ENCODE data around the gene EXOC4.

The EXOC4 gene

DNA sequence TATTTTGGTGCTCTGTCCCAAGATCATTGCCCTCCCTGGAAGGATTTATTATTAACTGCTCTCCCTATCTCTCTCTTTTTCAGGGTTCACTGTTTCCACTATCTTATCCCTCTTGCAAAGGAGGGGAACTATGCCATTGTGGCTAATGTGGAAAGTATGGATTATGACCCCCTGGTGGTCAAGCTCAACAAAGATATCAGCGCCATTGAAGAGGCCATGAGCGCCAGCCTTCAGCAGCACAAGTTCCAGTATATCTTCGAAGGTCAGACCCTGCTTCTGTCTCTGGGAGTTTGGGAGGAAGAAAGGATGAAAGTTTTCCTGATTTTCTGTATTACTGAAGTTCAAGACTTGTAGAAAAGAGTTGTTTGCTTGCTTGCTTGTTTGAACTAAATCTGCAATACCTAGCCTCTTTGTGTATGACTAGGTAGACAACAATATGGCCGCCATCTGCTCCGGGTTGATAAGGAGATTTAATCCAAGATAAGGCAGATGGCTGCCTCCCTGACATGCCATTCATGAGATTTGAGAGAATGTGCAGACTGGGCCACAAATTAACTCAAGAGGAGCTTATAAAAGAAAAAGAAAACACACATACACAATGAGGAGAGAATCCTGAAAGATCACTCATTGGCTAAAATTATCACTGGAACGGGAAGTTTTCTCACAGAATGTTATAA, 752.1 kb downstream of the EXOC4 start:
- Histone ChIP-seq H2BK120ac (ENCODE audit: low read depth, low read length) (no peak overlapping the region), H3K23ac (ENCODE audit: low read depth, low read length, poor library complexity) (no peak overlapping the region), H3K9ac (ENCODE audit: low read depth, low read length, poor library complexity) (no peak overlapping the region), H3K4me2 (ENCODE audit: insufficient read depth, low read length, poor library complexity, severe bottlenecking) (no peak overlapping the region), H2AFZ (ENCODE audit: low read length) (no peak overlapping the region), H2AK5ac (ENCODE audit: low read depth, low read length) (no peak overlapping the region), H3K4ac (ENCODE audit: low read length) (no peak overlapping the region), H2BK15ac (ENCODE audit: low read length) (no peak overlapping the region), H3K27ac (replicated peaks; ENCODE audit: low read length) (no peak overlapping the region), H3K18ac (ENCODE audit: low read length) (no peak overlapping the region), H3K36me3 (replicated peaks in 1 of 2; ENCODE audit: control insufficient read depth in 2 of 2, insufficient read depth in 2 of 2, low read length in 2 of 2) (peaks cover 0 to 2% of the 10 kb centered on the region in 2 donors), H4K8ac (ENCODE audit: low read depth, low read length) (no peak overlapping the region), H3K4me1 (ENCODE audit: control insufficient read depth in 2 of 2, insufficient read depth in 1 of 2, low read depth in 1 of 2, low read length in 2 of 2) (no peaks in the 10 kb centered on the region), H3K14ac (ENCODE audit: low read length) (no peak overlapping the region), H3K79me1 (ENCODE audit: low read depth, low read length) (no peaks in the 10 kb centered on the region), H3K27me3 (ENCODE audit: control insufficient read depth in 3 of 3, insufficient read depth in 3 of 3, low read depth in 1 of 3, low read length in 3 of 3) (no peaks in the 10 kb centered on the region), H3K4me3 (ENCODE audit: low read length in 2 of 2) (no peak overlapping the region), H2BK12ac (ENCODE audit: low read length) (no peak overlapping the region), H3K9me3 (replicated peaks in 1 of 2; ENCODE audit: control insufficient read depth in 2 of 2, insufficient read depth in 1 of 2, low read depth in 1 of 2, low read length in 2 of 2) (no peaks in the 10 kb centered on the region), H2BK5ac (ENCODE audit: low read length) (no peak overlapping the region), H4K91ac (ENCODE audit: low read depth, low read length, poor library complexity) (no peak overlapping the region)
- DNase-seq (ENCODE audit: low spot score), result no peak
- no CpG with 5 or more reads among the region's 6 CpGs for WGBS, 2 donors (ENCODE audit: extremely low coverage in 2 of 2, insufficient read length in 2 of 2, insufficient replicate concordance in 1 of 2)

DNA sequence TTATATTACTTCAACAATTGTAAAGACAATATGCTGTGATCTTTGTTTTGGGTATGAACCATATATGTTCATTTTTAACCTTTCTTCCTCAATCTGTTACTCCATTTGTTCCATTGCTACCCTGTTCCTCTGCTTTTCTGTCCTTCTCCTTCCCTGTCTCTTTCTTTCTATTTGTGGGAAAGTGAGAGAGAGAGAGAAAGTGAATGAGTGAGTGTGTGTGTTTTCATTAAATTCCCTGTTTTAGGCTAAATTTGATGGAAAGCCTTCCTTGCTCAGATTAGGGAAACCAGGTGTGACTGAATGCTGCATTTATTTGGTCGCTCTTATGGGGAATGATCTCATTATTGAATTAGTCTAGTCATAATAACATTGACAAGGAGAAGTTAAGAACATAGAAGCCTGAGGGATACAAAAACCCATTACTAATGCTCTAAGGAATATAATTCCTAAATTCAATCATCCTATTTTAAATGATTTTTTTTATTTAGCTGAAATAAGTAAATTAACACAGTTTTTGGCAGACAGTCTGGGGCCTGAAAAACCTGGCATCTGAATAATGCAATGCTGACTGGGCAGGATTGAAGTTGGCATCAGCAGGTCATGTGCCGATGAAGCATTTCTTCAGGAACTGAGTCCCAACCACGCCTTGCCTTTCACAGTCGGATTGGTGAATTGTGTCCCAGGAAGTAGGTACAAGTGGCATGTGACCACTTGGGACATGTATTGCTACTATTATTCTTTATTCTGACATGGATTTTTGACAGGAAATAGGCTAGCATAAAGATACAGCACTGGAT, 756.6 kb downstream of the EXOC4 start:
- Histone ChIP-seq H2BK120ac (ENCODE audit: low read depth, low read length) (no peak overlapping the region), H2AFZ (ENCODE audit: low read length) (no peak overlapping the region), H3K9me3 (replicated peaks in 1 of 2; ENCODE audit: control insufficient read depth in 2 of 2, insufficient read depth in 1 of 2, low read depth in 1 of 2, low read length in 2 of 2) (no peaks in the 10 kb centered on the region), H2BK12ac (ENCODE audit: low read length) (no peak overlapping the region), H3K36me3 (replicated peaks in 1 of 2; ENCODE audit: control insufficient read depth in 2 of 2, insufficient read depth in 2 of 2, low read length in 2 of 2) (peaks cover 0 to 2% of the 10 kb centered on the region in 2 donors), H4K8ac (ENCODE audit: low read depth, low read length) (no peak overlapping the region), H3K79me1 (ENCODE audit: low read depth, low read length) (no peaks in the 10 kb centered on the region), H3K4me1 (ENCODE audit: control insufficient read depth in 2 of 2, insufficient read depth in 1 of 2, low read depth in 1 of 2, low read length in 2 of 2) (no peaks in the 10 kb centered on the region), H3K14ac (ENCODE audit: low read length) (no peak overlapping the region), H3K4me2 (ENCODE audit: insufficient read depth, low read length, poor library complexity, severe bottlenecking) (no peak overlapping the region), H2BK15ac (ENCODE audit: low read length) (no peak overlapping the region), H3K27ac (replicated peaks; ENCODE audit: low read length) (no peak overlapping the region), H3K4ac (ENCODE audit: low read length) (no peak overlapping the region), H3K9ac (ENCODE audit: low read depth, low read length, poor library complexity) (no peak overlapping the region), H4K91ac (ENCODE audit: low read depth, low read length, poor library complexity) (no peak overlapping the region), H3K23ac (ENCODE audit: low read depth, low read length, poor library complexity) (no peak overlapping the region), H2AK5ac (ENCODE audit: low read depth, low read length) (no peak overlapping the region), H3K18ac (ENCODE audit: low read length) (no peak overlapping the region), H2BK5ac (ENCODE audit: low read length) (no peak overlapping the region), H3K27me3 (ENCODE audit: control insufficient read depth in 3 of 3, insufficient read depth in 3 of 3, low read depth in 1 of 3, low read length in 3 of 3) (no peaks in the 10 kb centered on the region), H3K4me3 (ENCODE audit: low read length in 2 of 2) (no peak overlapping the region)
- no peak for DNase-seq (ENCODE audit: low spot score)
- no CpG with 5 or more reads among the region's 4 CpGs for WGBS, 2 donors (ENCODE audit: extremely low coverage in 2 of 2, insufficient read length in 2 of 2, insufficient replicate concordance in 1 of 2)

DNA sequence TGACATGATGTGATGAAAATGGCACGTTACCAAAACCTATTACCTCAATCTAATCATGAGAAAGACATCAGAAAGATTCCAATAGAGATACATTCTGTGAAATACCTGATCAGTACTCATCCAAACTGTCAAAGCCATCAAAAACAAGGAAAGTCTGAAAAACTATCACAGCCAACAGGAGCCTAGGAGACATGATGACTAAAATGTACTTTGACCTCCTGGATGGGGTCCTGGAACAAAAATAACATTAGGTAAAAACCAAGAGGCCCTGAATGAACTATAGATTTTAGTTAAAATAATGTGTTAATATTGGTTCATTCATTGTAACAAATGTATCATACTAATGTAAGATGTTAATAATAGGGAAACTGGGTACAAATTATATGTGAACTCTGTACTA, 760.4 kb downstream of the EXOC4 start:
- H3K4ac ChIP-seq (ENCODE audit: low read length), result no peak overlapping the region
- no peak overlapping the region for H2BK15ac ChIP-seq (ENCODE audit: low read length)
- WGBS, 2 donors (ENCODE audit: extremely low coverage in 2 of 2, insufficient read length in 2 of 2, insufficient replicate concordance in 1 of 2), result no CpG with 5 or more reads among the region's 1 CpG

DNA sequence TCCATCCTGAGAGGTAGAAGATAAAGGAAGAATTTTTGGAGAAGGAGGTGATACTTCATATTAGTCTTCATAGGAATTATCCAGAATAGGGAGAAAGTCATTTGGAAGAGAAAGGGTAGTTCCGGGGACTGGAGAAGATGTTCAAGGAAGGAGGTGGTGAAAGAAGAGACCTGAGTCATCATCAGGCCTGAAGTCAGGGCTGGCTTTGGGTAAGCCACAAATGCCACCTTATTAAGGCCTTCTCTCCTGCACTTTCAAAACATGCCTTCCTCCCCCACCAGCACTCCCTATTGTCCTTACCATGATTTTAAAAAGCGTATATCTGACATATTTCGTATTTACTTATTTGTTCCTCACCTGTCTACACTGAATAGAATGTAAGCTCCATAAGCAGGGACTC, 762.1 kb downstream of the EXOC4 start:
- Histone ChIP-seq H4K91ac (ENCODE audit: low read depth, low read length, poor library complexity) (no peak overlapping the region), H3K4me1 (ENCODE audit: control insufficient read depth in 2 of 2, insufficient read depth in 1 of 2, low read depth in 1 of 2, low read length in 2 of 2) (peaks cover 0 to 2% of the 10 kb centered on the region in 2 donors), H3K27me3 (ENCODE audit: control insufficient read depth in 3 of 3, insufficient read depth in 3 of 3, low read depth in 1 of 3, low read length in 3 of 3) (no peaks in the 10 kb centered on the region), H3K18ac (ENCODE audit: low read length) (no peak overlapping the region), H3K9me3 (replicated peaks in 1 of 2; ENCODE audit: control insufficient read depth in 2 of 2, insufficient read depth in 1 of 2, low read depth in 1 of 2, low read length in 2 of 2) (no peaks in the 10 kb centered on the region), H3K9ac (ENCODE audit: low read depth, low read length, poor library complexity) (no peak overlapping the region), H2BK15ac (ENCODE audit: low read length) (no peak overlapping the region), H3K14ac (ENCODE audit: low read length) (no peak overlapping the region), H2BK12ac (ENCODE audit: low read length) (no peak overlapping the region), H2AFZ (ENCODE audit: low read length) (no peak overlapping the region), H3K4ac (ENCODE audit: low read length) (no peak overlapping the region), H3K79me1 (ENCODE audit: low read depth, low read length) (no peaks in the 10 kb centered on the region), H2AK5ac (ENCODE audit: low read depth, low read length) (no peak overlapping the region), H3K23ac (ENCODE audit: low read depth, low read length, poor library complexity) (no peak overlapping the region), H4K8ac (ENCODE audit: low read depth, low read length) (no peak overlapping the region), H3K36me3 (replicated peaks in 1 of 2; ENCODE audit: control insufficient read depth in 2 of 2, insufficient read depth in 2 of 2, low read length in 2 of 2) (no peaks in the 10 kb centered on the region), H3K4me2 (ENCODE audit: insufficient read depth, low read length, poor library complexity, severe bottlenecking) (no peak overlapping the region), H3K27ac (replicated peaks; ENCODE audit: low read length) (no peak overlapping the region), H3K4me3 (ENCODE audit: low read length in 2 of 2) (no peak overlapping the region), H2BK5ac (ENCODE audit: low read length) (no peak overlapping the region), H2BK120ac (ENCODE audit: low read depth, low read length) (no peak overlapping the region)
- no CpG with 5 or more reads among the region's 3 CpGs for WGBS, 2 donors (ENCODE audit: extremely low coverage in 2 of 2, insufficient read length in 2 of 2, insufficient replicate concordance in 1 of 2)
- no peak for DNase-seq (ENCODE audit: low spot score)

More for the DNA sequence above, 760.4 kb downstream of the EXOC4 start:
- H3K4me3 ChIP-seq (ENCODE audit: low read length in 2 of 2), result no peak overlapping the region
- H4K8ac ChIP-seq (ENCODE audit: low read depth, low read length), result no peak overlapping the region
- no peak overlapping the region for H2BK12ac ChIP-seq (ENCODE audit: low read length)
- H2BK5ac ChIP-seq (ENCODE audit: low read length), result no peak overlapping the region
- no peak overlapping the region for H2AK5ac ChIP-seq (ENCODE audit: low read depth, low read length)
- no peak overlapping the region for H3K4me2 ChIP-seq (ENCODE audit: insufficient read depth, low read length, poor library complexity, severe bottlenecking)
- H3K27me3 ChIP-seq (ENCODE audit: control insufficient read depth in 3 of 3, insufficient read depth in 3 of 3, low read depth in 1 of 3, low read length in 3 of 3), result no peaks in the 10 kb centered on the region
- no peak for DNase-seq (ENCODE audit: low spot score)
- H3K9me3 ChIP-seq (replicated peaks in 1 of 2; ENCODE audit: control insufficient read depth in 2 of 2, insufficient read depth in 1 of 2, low read depth in 1 of 2, low read length in 2 of 2), result no peaks in the 10 kb centered on the region
- H3K4me1 ChIP-seq (ENCODE audit: control insufficient read depth in 2 of 2, insufficient read depth in 1 of 2, low read depth in 1 of 2, low read length in 2 of 2), result peaks cover 0 to under 1% of the 10 kb centered on the region in 2 donors
- no peak overlapping the region for H4K91ac ChIP-seq (ENCODE audit: low read depth, low read length, poor library complexity)
- no peaks in the 10 kb centered on the region for H3K79me1 ChIP-seq (ENCODE audit: low read depth, low read length)
- no peak overlapping the region for H3K14ac ChIP-seq (ENCODE audit: low read length)
- H3K27ac ChIP-seq (replicated peaks; ENCODE audit: low read length), result no peak overlapping the region
- H3K23ac ChIP-seq (ENCODE audit: low read depth, low read length, poor library complexity), result no peak overlapping the region
- no peak overlapping the region for H2BK120ac ChIP-seq (ENCODE audit: low read depth, low read length)
- no peak overlapping the region for H3K18ac ChIP-seq (ENCODE audit: low read length)
- peaks cover 0 to 2% of the 10 kb centered on the region in 2 donors for H3K36me3 ChIP-seq (replicated peaks in 1 of 2; ENCODE audit: control insufficient read depth in 2 of 2, insufficient read depth in 2 of 2, low read length in 2 of 2)
- no peak overlapping the region for H2AFZ ChIP-seq (ENCODE audit: low read length)
- no peak overlapping the region for H3K9ac ChIP-seq (ENCODE audit: low read depth, low read length, poor library complexity)
